PC-9 (cell line): Measurements from ENCODE around the gene CLUH. TPM values are rescaled to one million over a fixed set of nuclear protein-coding genes. Genes with fewer than 3 reads are reported as not detected.

ENCODE experiments used
- BruUV-seq: library from RNA; stranded (reverse); fragments of 400-500 nt; replicated peaks from 2 replicates; lab custom pipeline; 2021; lab: Mats Ljungman, UMichigan
- CTCF ChIA-PET: fragments of 300-600 bp; sonication (Branson Sonifier 250); formaldehyde crosslinking; loops from one replicate; lab custom pipeline; 2022; ENCODE audit warnings: antibody characterized with exemption; lab: Charles Lee
- POLR2A ChIA-PET: fragments of 300-600 bp; sonication (Branson Sonifier 250); formaldehyde crosslinking; loops from one replicate; lab custom pipeline; 2022; ENCODE audit warnings: antibody characterized with exemption; ENCODE audit not compliant: unreplicated experiment; lab: Charles Lee
- DNase-seq, 2 experiments: peaks; one replicate each; pipeline versions ENCODE4 v3.0.0 to v3.0.0-alpha.2; 2015 to 2022; ENCODE audit warnings: mixed read lengths in 1 of 2
- H2AFZ ChIP-seq: fragments of 200-600 bp; sonication (generic); 2 replicates; pipeline ENCODE4 v1.8.1; 2017; ENCODE audit warnings: antibody characterized with exemption
- H3F3A ChIP-seq: fragments of 200-600 bp; sonication (generic); 2 replicates; pipeline ENCODE4 v1.8.1; 2017; ENCODE audit warnings: antibody characterized with exemption, mild to moderate bottlenecking, low read depth; ENCODE audit not compliant: insufficient read depth
- H3K27ac ChIP-seq: fragments of 200-600 bp; sonication (generic); 2 replicates; pipeline ENCODE4 v1.6.1; 2016; ENCODE audit warnings: mixed run types
- H3K27me3 ChIP-seq: fragments of 200-600 bp; sonication (generic); 2 replicates; pipeline ENCODE4 v1.6.1; 2016; ENCODE audit warnings: low read depth, mixed run types; ENCODE audit not compliant: insufficient read depth
- H3K36me3 ChIP-seq: fragments of 200-600 bp; sonication (generic); 2 replicates; pipeline ENCODE4 v1.6.1; 2016; ENCODE audit warnings: low read depth, mixed run types
- H3K4me1 ChIP-seq: fragments of 200-600 bp; sonication (generic); replicated peaks from 2 replicates; pipeline ENCODE4 v1.6.1; 2016; ENCODE audit warnings: mixed run types; ENCODE audit not compliant: insufficient read depth
- H3K4me2 ChIP-seq: fragments of 200-600 bp; sonication (generic); 2 replicates; pipeline ENCODE4 v1.6.1; 2017; ENCODE audit warnings: mixed run types
- H3K4me3 ChIP-seq: fragments of 200-600 bp; sonication (generic); 2 replicates; pipeline ENCODE4 v1.6.1; 2016; ENCODE audit warnings: mixed run types
- H3K79me2 ChIP-seq: fragments of 200-600 bp; sonication (generic); 2 replicates; pipeline ENCODE4 v1.6.1; 2017; ENCODE audit warnings: low read depth, mixed run types
- H3K9me2 ChIP-seq: fragments of 200-600 bp; sonication (generic); 2 replicates; pipeline ENCODE4 v1.8.1; 2017; ENCODE audit warnings: mild to moderate bottlenecking; ENCODE audit not compliant: insufficient read depth
- H3K9me3 ChIP-seq: fragments of 200-600 bp; sonication (generic); 2 replicates; pipeline ENCODE4 v1.8.1; 2016; ENCODE audit warnings: low read depth; ENCODE audit not compliant: insufficient read depth
- H4K20me1 ChIP-seq: fragments of 200-600 bp; sonication (generic); 2 replicates; pipeline ENCODE4 v1.8.1; 2017; ENCODE audit not compliant: insufficient read depth
- CTCF ChIP-seq: fragments of 200-600 bp; sonication (generic); conservative IDR thresholded peaks from 2 replicates; pipeline ENCODE4 v1.6.1; 2017; ENCODE audit warnings: mixed run types, antibody characterized with exemption, mild to moderate bottlenecking, moderate library complexity
- EZH2 ChIP-seq: fragments of 200-600 bp; sonication (generic); IDR thresholded peaks from 2 replicates; pipeline ENCODE4 v1.8.0; 2017; ENCODE audit warnings: antibody characterized with exemption, low read depth
- intact Hi-C: fragments of 100-400 bp; cut with micrococcal nuclease; formaldehyde crosslinking; loops from one replicate; pipeline ENCODE4 v1.10.0; 2022; ENCODE audit not compliant: unreplicated experiment
- total RNA-seq: library from RNA; stranded (reverse); gene quantifications from 2 replicates; pipeline ENCODE4 v1.2.3, GENCODE V29; 2021

CLUH gene
- total RNA-seq, 1 experiment from 2014 or later: 142 TPM

GRCh38 chr17:2704031-2704889 lies 7.3 kb downstream of the CLUH start:
- peaks cover 14% of the 10 kb centered on the region; the same call in 1 of the 2 replicates for H3K4me1 ChIP-seq
- DNase-seq: no peak
- no peak overlapping the region for H3K27ac ChIP-seq
- H3K27me3 ChIP-seq: no peaks in the 10 kb centered on the region
- H3K9me2 ChIP-seq: no peaks in the 10 kb centered on the region
- no peak overlapping the region for H3K4me2 ChIP-seq
- intact Hi-C loops: no loop called here
- no TSS peak for BruUV-seq
- H3F3A ChIP-seq: 0 out of 2 replicates have a peak, but pooled peaks cover under 1% of the 10 kb centered on the region
- CTCF ChIA-PET: no interaction called here
- H2AFZ ChIP-seq: no peak overlapping the region
- H3K79me2 ChIP-seq: peaks cover 58% of the 10 kb centered on the region
- H4K20me1 ChIP-seq: peaks cover 66% of the 10 kb centered on the region
- peaks cover 7% of the 10 kb centered on the region for H3K36me3 ChIP-seq
- H3K9me3 ChIP-seq: no peaks in the 10 kb centered on the region
- POLR2A ChIA-PET: no interaction called here
- no peak for TF ChIP-seq EZH2
- no peak for TF ChIP-seq CTCF
- no peak overlapping the region for H3K4me3 ChIP-seq

- POLR2A ChIA-PET: no interaction called here
- Histone ChIP-seq H3K9me2 (no peaks in the 10 kb centered on the region), H3F3A (0 out of 2 replicates have a peak, but pooled peaks cover 5% of the 10 kb centered on the region), H3K9me3 (no peaks in the 10 kb centered on the region), H2AFZ (no peak overlapping the region), H3K27ac (no peak overlapping the region), H4K20me1 (peaks cover 60% of the 10 kb centered on the region), H3K27me3 (no peaks in the 10 kb centered on the region), H3K79me2 (peaks cover 51% of the 10 kb centered on the region), H3K4me2 (no peak overlapping the region), H3K4me3 (no peak overlapping the region), H3K4me1 (peaks cover 7% of the 10 kb centered on the region; the same call in 1 of the 2 replicates), H3K36me3 (peaks cover 7% of the 10 kb centered on the region)
- DNase-seq: peak in 1 of 2 experiments; percentile 24
- CTCF ChIA-PET: no interaction called here
- intact Hi-C loops: no loop called here
- no TSS peak for BruUV-seq
- no peak for TF ChIP-seq EZH2
Measured at GRCh38 chr17:2703606-2704005, 8.0 kb downstream of the CLUH start.

- H3K9me3 ChIP-seq: no peaks in the 10 kb centered on the region
- no peak overlapping the region for H3K4me3 ChIP-seq
- H3K4me2 ChIP-seq: no peak overlapping the region
- POLR2A ChIA-PET: no interaction called here
- TF ChIP-seq EZH2: no peak
- CTCF ChIA-PET: no interaction called here
- peaks cover 3% of the 10 kb centered on the region; the same call in 1 of the 2 replicates for H3K4me1 ChIP-seq
- no peak overlapping the region for H3K27ac ChIP-seq
- H2AFZ ChIP-seq: no peak overlapping the region
- 0 out of 2 replicates have a peak, but pooled peaks cover 5% of the 10 kb centered on the region for H3F3A ChIP-seq
- no peaks in the 10 kb centered on the region for H3K9me2 ChIP-seq
- H3K27me3 ChIP-seq: no peaks in the 10 kb centered on the region
- H4K20me1 ChIP-seq: peaks cover 55% of the 10 kb centered on the region
- intact Hi-C loops: no loop called here
- DNase-seq: no peak
- peaks cover 47% of the 10 kb centered on the region for H3K79me2 ChIP-seq
- BruUV-seq: no TSS peak
- peaks cover 8% of the 10 kb centered on the region for H3K36me3 ChIP-seq
Measured at GRCh38 chr17:2703181-2703580, 8.4 kb downstream of the CLUH start.
